ENCODE measurements around the gene BABAM1.

Gene BABAM1

DNA sequence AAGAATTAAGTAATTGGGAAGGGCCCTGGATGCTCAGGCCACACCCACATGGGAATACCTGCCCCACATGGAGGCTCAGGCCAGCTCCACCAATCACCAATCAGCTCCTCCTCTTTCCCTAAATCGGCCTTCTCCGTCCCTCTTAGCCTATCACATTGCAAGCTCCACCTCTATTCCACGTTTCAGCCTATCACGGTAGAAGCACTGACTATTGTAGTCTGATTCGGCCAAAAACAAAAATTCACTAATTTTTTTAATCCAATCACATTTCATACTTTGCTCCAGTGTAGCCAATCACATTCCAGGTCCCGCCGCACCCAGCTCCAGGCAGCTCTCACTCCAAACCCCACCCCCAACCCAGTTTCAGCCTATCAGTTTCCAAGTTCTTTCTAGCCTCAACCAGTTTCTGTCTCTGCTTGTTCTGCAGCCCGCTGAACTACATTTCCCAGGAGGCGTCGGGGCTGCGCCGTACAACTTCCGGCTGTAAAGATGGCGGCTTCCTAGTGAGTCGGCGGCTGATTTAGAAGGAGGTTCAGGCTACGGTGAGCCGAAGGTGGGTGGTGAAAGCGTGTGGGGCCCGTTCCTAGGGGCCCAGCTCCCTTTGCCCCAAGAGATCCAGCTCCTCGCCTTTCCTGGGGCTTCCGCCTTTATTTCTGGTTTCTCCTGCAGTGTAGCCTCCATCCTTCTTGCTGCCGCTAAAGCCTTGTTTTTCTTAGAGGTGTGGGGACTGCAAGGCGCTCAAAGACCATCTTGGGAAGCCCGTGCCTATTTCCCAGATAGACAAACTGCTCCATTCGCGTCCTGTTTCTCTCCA, at the start of gene BABAM1:
Gene BABAM1, plus strand, starts transcription at position 469 of the 814 bp plus-strand sequence. CDS start 1,364 bp downstream, outside the sequence.
- DNase-seq: peak; percentile 88

DNA sequence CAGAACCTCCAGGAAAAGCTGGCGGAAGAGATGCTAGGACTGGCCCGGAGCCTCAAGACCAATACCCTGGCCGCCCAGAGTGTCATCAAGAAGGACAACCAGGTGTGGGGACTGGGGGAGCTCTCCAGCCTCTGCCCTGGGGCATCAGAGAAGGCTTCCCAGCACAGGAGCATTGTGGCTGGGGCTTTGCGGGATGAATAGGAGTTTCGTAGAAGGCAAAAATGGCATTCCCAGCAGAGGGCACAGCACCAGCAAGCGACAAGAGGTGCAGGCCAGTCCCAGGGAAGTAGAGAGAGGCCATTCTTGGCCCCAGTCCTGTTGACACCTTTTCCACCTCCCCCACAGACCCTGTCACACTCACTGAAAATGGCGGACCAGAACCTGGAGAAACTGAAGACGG, 48.0 kb upstream of the BABAM1 start:
- DNase-seq: no peak

DNA sequence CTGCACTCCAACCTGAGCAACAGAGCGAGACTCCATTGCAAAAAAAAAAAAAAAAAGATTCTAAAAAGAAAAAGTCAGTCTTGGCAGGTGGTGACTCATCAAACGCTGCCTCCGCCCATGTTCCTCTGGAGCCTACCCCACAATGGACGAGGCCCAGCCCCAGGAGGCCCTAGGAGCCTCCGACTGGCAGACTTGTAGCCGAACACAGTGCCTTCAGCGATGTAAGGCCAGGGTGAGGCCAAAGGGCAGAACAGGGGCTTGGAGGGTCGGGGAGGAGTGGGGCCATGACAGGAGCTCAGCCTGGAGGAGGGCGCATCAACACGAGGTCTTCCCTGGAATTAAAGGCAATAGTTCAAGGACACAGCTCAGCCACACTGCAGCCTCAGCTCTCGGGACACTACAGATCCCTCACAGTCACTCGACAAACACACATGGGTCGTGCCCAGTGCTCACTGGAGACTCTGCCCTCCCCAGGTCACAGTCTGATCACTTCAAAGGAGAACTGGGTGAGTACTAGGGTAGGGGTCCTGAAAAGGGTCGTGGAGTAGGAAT, 47.0 kb upstream of the BABAM1 start:
- DNase-seq: no peak

DNA sequence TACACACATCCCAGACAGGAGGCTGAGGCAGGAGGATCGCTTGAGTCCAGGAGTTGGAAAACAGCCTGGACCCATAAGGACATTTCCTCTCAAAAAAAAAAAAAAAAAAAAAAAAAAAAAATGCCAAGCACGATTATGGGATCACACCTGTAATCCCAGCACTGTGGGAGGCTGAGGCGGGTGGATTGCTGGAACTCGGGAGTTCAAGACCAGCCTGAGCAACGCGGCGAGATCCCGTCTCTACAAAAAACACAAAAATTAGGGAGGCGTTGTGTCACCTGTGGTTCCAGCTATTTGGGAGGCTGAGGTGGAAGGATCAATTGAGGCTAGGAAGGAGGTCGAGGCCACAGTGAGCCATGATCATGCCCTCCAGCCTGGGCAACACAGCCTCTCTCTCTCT, 42.2 kb upstream of the BABAM1 start:
- DNase-seq: no peak

DNA sequence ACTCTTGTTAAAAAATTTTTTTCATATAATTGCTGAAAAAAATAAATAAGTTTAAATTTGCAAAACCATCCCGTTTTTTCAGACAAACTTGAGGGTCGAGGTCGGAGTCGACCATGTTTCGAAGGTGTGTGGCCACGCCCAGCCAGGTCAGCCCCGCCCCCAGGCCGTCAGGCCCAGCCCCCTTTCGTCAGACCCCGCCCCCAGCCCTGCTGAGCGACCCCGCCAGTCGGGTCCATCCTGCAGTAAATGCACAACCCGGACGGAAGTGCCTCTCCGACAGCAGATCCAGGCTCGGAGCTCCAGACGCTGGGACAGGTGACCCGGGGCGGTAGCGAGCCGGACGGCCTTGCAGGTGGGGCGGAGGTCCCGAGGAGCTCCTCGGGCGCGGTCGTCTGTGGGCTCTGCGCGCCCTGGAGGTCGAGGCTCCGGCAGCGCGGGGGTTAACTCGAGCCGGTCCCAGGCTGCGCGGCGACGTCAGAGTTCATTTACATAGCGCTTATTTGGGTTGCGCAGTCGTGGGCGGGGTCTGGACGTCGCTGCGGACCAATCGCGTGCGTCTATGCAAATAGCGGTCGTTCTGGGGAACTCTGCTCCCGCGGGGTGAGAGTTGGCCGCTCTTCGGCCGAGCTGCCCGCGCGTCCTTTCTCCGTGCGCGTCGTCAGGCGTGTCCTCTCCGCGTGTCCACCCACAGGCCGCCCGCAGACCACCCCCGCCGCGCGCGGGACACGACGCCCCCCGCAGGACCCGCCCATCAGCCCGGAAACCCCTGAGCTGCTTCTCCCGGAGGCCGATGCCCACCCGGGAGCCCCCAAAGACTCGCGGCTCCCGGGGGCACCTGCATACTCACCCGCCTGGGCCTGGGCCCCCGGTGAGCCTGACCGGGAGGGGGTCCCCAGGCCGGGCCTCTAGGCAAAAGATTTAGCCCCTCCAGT, 41.0 kb upstream of the BABAM1 start, which contains the start of gene OCEL1:
Gene OCEL1, plus strand, starts transcription at position 225 of the 932 bp plus-strand sequence. Its CDS starts 22 bp downstream, at position 247.
- DNase-seq: peak; percentile 93

DNA sequence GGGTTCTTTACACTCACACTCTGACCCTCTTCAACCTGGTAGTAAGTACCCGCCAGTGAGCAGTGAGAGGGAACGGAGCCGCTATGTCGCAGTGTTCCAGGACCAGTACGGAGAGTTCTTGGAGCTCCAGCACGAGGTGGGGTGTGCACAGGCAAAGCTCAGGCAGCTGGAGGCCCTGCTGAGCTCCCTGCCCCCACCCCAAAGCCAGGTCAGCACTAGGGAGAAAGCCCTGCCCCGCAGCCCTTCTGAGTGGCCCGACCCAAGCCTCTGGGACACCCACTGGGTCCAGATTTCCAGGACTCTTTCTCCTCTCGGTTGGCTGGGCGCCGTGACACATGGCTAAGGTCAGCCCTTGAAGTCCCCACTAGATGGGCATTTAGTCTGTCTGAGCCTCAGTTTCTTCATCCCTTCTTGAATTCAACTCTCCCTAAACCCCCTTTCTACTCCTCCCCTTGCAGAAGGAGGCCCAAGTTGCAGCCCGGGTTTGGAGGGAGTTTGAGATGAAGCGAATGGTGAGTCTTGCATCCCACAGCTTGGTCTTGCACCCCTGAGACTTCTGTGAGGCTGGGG, 39.4 kb upstream of the BABAM1 start:
- DNase-seq: no peak

DNA sequence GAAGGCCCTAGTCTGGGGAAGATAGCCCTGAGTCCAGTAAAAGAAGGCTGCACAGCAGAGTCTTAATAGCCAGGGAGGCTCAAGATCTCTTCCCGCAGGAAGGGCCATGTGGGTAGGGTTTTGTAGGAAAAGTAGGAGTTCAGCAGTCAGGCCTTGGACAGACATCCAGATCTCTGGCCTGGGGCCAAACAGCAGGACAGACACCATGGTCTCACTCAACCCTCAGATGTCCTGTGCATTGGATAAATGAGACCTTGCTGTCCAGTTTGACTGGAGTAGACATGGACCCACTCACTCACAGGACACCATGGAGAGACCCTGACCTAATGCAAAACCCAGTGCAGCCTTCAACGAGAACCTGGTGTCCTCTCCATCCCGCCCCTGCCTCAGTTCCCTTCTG, 37.4 kb upstream of the BABAM1 start:
- no peak for DNase-seq

DNA sequence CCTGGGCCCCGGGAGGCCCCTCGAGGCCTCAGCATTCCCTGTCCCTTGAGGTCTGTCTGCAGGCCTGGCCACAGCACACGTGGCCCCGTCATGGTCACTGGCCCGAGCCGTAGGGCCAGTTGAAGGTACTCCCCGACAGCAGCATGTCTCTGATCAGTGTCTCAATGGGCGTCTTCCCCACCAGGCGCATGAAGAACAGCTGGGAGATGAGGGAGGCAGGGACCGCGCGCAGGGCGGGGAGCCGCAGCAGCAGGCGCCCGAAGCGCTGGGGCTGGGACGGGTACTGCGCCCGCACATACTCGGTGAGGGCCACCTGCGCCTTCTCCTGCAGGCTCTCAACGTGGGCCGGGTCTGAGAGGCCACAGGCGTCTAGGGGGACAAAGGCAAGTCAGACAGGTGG, 35.0 kb upstream of the BABAM1 start:
- no peak for DNase-seq

DNA sequence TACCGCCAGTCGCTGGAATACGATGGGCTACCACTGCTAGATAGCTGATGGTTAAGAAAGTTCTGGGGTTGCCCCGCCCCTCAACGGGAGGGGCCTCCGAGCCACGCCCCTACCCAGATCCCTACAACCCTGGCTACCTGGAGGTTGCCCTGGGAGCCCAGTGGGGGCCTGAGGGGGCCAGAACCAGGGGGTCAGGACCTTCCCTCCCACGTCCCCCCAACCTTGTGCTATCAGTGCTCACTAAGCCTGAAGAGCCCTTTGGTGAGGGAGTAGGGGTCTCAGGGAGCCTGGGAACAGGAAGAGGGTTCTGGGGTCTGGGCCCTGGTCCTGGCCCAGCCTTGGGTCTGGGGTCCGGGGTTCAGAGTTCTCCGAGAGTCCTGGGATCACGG, 32.3 kb upstream of the BABAM1 start:
- DNase-seq: peak; percentile 32

DNA sequence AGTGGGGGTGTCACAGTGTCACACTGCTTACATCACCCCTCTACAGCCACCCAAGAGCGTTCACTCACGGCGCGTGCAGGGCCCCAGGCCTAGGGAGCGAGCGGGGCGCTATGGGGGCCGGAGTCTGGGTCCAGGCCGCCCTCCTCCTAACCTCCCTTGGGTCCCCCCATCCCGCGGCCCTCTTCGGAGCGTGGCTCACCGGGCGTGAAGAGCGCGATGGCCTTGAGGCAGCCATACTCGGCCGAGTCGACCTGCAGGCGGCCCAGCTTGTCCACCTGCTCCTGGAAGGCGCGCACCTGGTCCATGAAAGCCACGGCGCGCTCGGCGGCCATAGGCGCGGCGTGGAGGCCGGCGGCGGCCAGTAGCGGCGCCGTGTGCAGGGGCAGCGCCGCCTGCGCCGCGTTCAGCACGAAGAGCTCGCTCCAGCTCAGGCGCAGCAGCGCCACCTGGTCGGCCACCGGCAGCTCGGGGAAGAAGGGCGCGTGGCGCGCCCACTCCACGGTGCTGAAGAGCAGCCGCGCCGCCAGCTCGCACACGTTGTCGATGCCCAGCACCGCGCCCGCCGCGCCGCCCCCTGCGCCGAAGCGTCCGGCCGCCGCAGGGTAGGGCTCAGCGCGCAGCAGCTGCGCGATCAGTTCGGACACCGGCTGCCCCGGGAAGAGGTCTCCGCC, 31.8 kb upstream of the BABAM1 start:
- peak; percentile 68 for DNase-seq

DNA sequence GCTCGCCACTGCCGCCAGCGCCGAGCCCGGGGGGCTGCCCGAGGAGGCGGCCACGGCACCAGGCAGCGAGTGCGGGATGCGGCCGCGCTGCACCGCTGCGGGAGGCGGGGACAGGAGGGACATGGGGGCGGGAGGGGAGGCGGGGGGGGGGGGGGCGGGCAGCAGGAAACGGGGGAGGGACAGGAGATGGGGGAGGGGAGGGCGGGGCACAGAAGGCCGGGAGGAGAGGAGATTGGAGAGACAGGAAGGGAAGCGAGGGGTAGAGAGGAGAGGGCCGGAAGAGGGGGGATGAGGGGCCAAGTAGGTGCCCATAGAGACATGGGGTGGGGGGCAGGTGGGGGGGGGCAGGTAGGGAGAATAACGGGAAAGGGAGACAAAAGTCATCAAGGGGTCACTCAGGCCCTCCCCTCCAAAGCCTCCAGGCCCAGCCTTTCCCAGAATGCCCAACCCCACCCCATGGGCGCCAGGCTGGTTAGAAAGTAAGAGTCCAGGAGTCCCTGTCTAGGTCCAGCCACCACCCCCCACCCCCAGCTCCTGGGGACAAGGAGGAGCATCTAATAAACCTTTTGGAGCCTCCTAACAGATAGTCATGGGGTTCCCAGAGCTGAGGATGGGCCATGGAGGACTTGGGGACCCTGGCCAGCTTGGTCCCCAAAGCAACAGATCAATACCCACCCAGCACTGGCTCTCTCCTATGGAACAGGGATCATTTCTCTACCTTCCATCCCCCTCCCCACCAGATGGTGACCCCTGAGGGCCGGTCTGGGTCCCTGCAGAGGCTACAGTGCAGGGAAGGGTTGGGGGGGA, 31.1 kb upstream of the BABAM1 start:
- no peak for DNase-seq

DNA sequence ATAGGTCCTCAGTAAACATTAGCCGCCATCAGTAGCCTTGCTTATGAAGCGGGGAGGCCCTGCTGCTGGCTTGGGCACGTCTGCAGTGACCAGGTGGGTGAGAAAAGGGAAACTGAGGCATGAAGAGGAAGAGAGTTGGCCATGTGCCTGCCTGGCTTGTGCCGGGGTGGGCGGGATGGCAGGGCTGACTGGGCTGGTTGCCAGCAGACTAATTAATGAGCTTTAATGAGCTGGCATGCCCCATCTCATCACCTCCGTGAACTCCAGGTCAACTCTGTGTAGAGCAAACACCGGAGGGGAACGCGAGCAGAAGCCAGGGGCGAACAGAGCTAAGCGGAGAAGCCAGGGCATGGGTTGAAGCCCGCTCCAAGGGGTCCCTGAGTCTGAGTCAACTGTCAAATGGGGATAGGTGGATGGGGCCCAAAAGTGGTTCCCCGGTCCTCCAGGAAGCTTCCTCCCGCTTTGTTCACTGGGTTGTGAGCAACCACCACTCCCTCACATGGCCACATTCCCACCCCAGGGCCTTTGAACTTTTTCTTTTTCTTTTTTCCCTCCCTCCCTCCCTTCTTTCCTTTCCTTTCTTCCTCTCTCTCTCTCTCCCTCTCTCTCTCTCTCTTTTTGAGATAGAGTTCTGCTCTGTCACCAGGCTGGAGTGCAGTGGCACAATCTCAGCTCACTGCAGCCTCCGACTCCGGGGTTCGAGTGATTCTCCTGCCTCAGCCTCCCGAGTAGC, 30.3 kb upstream of the BABAM1 start:
- DNase-seq: no peak

DNA sequence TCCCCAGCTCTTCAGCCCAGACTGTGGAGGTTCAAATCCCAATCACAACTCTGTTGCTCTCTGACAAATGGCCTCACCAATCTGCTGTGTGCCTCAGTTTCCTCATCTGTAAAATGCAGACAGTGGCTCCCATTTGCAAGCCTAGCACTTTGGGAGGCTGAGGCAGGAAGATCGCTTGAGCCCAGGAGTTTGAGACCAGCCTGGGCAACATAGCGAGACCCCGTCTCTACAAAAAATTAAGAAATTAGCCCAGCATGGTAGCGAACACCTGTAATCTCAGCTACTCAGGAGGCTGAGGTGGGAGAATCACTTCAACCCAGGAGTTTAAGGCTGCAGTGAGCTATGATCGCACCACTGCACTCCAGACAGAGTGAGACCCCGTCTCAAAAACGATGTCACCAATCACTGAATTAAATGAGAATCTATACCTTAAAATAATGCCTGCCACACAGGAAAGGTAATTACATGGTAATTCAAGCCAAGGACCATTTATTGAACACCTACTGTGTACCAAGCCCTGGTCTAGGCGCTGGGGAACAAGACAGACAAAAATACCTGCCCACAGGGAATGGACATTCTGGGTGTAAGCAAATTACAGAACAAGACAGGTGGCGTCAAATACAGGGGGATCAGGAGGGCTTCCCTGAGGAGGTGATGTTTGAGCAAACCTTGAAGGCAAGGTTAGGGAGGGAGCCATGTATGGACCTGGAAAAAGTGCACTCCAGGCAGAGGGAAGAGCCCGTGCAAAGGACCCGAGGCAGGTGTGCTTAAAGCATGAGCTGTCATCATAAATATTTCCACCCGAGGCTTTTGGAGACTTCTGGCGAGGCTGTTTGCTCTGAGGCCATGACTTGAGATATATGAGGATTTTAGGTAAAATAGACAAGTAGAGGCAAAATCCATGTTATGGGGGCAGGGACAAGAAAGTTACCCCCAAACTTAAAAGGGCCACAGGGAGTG, 29.2 kb upstream of the BABAM1 start:
- DNase-seq: no peak

DNA sequence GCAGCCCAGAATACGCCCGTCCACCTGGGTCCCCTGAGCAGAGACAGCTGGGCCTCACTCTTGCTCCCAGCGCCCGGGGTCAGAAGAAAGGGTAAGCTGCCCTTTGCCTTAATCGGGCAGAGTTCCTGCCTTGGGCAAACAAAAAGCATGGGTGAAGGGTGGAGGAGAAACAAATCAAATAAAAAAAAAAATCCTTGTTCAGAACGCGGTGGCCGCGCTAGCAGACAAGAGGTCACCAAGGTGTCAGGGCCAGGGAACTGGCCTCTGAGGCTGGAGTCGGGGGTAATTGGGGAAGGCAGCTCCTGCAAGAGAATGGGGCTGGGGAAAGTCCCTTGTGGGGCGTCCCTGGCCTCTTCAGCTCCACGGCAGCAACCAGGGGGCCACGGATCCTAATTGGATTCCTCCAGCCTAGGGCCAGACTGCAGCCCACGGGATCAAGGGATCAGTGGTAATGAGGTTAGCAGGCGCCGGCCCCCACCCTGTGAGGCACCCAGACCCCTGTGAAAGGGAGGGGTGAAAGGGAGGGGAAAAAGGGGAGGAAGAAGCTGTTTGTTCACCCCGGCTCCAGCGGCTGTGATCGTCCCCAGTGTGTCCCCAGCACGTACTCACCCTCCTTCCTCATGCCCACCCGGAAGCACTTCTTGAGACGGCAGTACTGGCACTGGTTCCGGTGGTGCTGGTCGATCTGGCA, 27.0 kb upstream of the BABAM1 start:
- DNase-seq: no peak

DNA sequence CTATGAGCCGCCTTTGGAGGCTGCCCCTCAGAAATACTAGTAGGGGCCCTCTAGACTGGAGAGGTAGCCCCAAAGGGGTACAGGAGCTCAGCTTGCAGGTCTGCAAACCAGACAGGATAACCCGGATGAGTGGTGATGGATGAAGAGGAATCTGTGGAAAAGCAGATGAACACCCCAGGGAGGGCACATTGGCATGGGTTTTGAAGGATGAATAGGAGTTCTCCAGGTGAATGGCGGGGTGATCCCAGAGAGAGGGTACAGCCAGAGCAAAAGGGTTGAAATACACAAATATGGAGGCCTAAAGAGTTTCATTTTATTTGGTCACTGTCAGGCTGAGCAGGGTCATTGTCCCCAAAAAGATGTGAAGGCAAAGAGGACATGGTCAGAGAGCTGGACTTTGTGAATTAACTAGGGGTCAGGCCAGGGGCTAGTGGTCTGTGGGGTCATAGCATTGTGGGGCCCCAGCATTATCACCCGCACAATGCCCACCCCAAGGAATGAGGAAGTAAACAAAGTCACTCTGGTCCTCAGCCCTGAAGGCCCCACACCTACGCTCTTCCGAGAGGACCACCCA, 26.3 kb upstream of the BABAM1 start:
- no peak for DNase-seq

DNA sequence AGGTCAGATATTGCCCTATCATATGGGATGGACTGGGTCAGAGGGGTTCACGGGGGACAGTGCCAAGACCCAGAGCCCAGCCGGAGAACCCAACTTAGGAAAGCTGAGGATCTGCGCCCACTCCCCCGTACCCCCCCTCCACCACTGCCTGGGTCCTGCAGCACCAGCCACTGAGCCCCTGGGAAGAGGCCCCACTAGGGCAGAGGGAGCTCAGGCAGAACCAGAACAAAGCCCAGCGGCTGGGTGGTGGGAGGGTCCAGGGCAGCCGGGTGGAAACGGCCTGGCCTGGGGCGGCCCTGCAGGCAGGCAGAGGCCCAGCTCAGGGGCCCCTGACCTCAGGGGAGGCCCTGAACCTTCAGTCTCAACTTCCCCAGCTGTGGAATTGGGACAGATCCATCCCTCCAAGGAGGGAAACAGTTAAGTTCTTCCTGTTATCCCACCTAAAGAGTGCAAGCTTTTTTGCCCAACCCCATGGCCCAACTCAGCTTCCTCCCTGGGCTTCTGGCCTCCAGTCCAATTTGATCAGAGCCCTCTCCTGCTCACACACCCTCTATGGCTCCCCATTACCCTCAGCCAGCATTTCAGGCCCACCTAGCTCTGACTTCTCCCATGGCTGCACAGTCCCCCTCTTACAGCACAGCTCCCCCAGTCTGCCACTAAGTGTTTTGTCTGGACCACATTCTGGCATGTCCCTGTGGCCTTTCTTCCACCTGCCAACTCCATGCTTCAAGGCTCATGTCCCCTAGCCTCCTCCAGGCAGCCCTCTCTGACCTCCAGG, 24.6 kb upstream of the BABAM1 start:
- DNase-seq: no peak

DNA sequence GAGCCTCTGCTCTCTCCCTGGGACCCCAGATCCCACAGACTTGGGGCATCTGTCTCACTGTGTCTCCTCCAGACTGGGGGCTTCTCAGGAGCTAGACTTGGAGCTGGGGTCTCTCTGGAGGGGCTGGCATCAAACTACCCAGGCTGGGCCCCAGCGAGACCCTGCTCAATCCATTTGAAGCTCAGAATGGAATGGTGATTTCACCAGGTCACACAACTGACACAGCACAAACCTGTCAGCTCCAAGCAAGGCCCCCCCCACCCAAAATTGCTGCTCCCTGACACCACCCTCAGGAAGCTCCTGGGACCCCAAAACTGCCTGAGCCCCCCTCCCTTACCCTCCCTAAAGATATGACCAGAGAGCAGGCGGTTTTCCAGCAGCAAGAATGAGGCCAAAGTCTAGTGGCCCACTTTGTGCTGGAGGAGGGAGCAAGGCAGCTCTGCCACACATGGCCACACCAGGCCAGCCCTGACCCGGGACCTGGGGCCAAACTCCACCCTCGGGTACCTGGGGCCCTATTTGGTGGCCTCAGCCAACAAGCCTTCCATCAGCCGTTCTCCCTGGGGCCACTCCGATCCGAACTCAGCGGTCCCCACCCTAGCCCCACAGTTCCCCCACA, 23.9 kb upstream of the BABAM1 start:
- no peak for DNase-seq
